GM19452 (cell line): ENCODE results near the gene ITGA2.
"Not testable (repeated sequence)": the region's sequence is repeated elsewhere in the genome, so short reads cannot be mapped to it uniquely, and the experiment has no call there.

Experiments used
- ATAC-seq: cut with Tn5 transposase; IDR thresholded peaks from one replicate; pipeline ENCODE4 v1.9.1; 2021; ENCODE audit not compliant: unreplicated experiment

Gene ITGA2

GRCh38 chr5:52989025-52989780, at the start of gene ITGA2:
Gene ITGA2, plus strand, starts transcription at chr5:52989352. Its CDS starts 117 bp downstream, at chr5:52989469.
- ATAC-seq, result peak; percentile 49

- ATAC-seq, result no peak
Observed at GRCh38 chr5:52943285-52943684, 45.9 kb upstream of the ITGA2 start.

- no peak for ATAC-seq
Observed at GRCh38 chr5:52943808-52944207, 45.3 kb upstream of the ITGA2 start.

- no peak for ATAC-seq
Observed at GRCh38 chr5:52945040-52945439, 44.1 kb upstream of the ITGA2 start.

- ATAC-seq, result no peak
Observed at GRCh38 chr5:52947208-52947607, 41.9 kb upstream of the ITGA2 start.

- no peak for ATAC-seq
Observed at GRCh38 chr5:52947851-52948250, 41.3 kb upstream of the ITGA2 start.

GRCh38 chr5:52948418-52949076, 40.6 kb upstream of the ITGA2 start:
- ATAC-seq, result peak; percentile 99

GRCh38 chr5:52950686-52951085, 38.5 kb upstream of the ITGA2 start:
- no peak for ATAC-seq

- ATAC-seq, result no peak
Observed at GRCh38 chr5:52952483-52952882, 36.7 kb upstream of the ITGA2 start.

GRCh38 chr5:52956014-52956413, 33.1 kb upstream of the ITGA2 start:
- ATAC-seq, result no peak

GRCh38 chr5:52956915-52957747, 32.0 kb upstream of the ITGA2 start:
- ATAC-seq, result peak; percentile 75

GRCh38 chr5:52961274-52961681, 27.9 kb upstream of the ITGA2 start:
- ATAC-seq, result no peak

- no peak for ATAC-seq
Observed at GRCh38 chr5:52963636-52964035, 25.5 kb upstream of the ITGA2 start.

- no peak for ATAC-seq
Observed at GRCh38 chr5:52964138-52964537, 25.0 kb upstream of the ITGA2 start.

- not testable (repeated sequence) for ATAC-seq
Observed at GRCh38 chr5:52976157-52976556, 13.0 kb upstream of the ITGA2 start.

GRCh38 chr5:52977264-52977897, 11.8 kb upstream of the ITGA2 start:
- no peak for ATAC-seq

- ATAC-seq, result no peak
Observed at GRCh38 chr5:52981507-52981906, 7.6 kb upstream of the ITGA2 start.

- ATAC-seq, result no peak
Observed at GRCh38 chr5:52983731-52984636, 5.2 kb upstream of the ITGA2 start.

GRCh38 chr5:52985306-52985705, 3.8 kb upstream of the ITGA2 start:
- no peak for ATAC-seq

GRCh38 chr5:52987711-52988331, 1.3 kb upstream of the ITGA2 start:
- ATAC-seq, result no peak
